Activated T-cell treated with anti-CD3 and anti-CD28 coated beads, Interleukin-2, amount 50 U/mL, for 72 hours (primary cell): ENCODE data around the gene FOXJ2. TPM values are rescaled to one million over a fixed set of nuclear protein-coding genes. Genes with fewer than 3 reads are reported as not detected.
A peak's percentile ranks its signal among the peaks of the same experiment; 100 is the strongest.

ENCODE experiments used
- ATAC-seq, 2 donors: fragments of 150-1000 bp; cut with Tn5 transposase; replicated peaks in 1 of 2; 2 replicates each; pipeline ENCODE4 v1.10.0; 2021; ENCODE audit warnings: moderate library complexity in 2 of 2, mild to moderate bottlenecking in 1 of 2
- DNase-seq, 2 donors: peaks; one replicate each; pipeline ENCODE4 v3.0.0; 2021 to 2022; ENCODE audit warnings: mixed read lengths in 1 of 2
- H3K27ac Mint-ChIP-seq: one replicate; pipeline ENCODE4 v1.8.0; 2022; ENCODE audit warnings: mild to moderate bottlenecking, moderate library complexity, mixed read lengths
- H3K27me3 Mint-ChIP-seq: one replicate; pipeline ENCODE4 v1.8.0; 2022; ENCODE audit warnings: low read depth, mixed read lengths
- H3K36me3 Mint-ChIP-seq, 2 donors: one replicate each; pipeline ENCODE4 v1.8.0; 2022; ENCODE audit warnings: mixed read lengths in 2 of 2, mild to moderate bottlenecking in 1 of 2; ENCODE audit not compliant: insufficient read depth in 2 of 2
- H3K4me1 Mint-ChIP-seq: one replicate; pipeline ENCODE4 v1.8.0; 2022; ENCODE audit warnings: low read depth, mixed read lengths
- H3K4me3 Mint-ChIP-seq, 2 donors: one replicate each; pipeline ENCODE4 v1.8.0; 2022; ENCODE audit warnings: mild to moderate bottlenecking in 2 of 2, mixed read lengths in 2 of 2, moderate library complexity in 2 of 2
- H3K9me3 Mint-ChIP-seq, 2 donors: one replicate each; pipeline ENCODE4 v1.8.0; 2022; ENCODE audit warnings: mixed read lengths in 2 of 2
- total RNA-seq, 2 donors: library from RNA; stranded (reverse); gene quantifications; one replicate each; pipeline ENCODE4 v1.2.3, GENCODE V29; 2022

The FOXJ2 gene
- total RNA-seq, 2 donors from 2014 or later: 26.6 to 27.8 TPM

GRCh38 chr12:8034802-8035201, 2.3 kb downstream of the FOXJ2 start:
- Mint-ChIP-seq H3K9me3 (no peaks in the 10 kb centered on the region), H3K36me3 (peaks cover 0 to 2% of the 10 kb centered on the region in 2 donors), H3K27ac (peak overlapping the region; percentile 1), H3K4me1 (peaks cover 74% of the 10 kb centered on the region), H3K4me3 (peak overlapping the region; percentile 80 to 94), H3K27me3 (no peaks in the 10 kb centered on the region)
- DNase-seq (no peak), ATAC-seq (no peak)

DNA sequence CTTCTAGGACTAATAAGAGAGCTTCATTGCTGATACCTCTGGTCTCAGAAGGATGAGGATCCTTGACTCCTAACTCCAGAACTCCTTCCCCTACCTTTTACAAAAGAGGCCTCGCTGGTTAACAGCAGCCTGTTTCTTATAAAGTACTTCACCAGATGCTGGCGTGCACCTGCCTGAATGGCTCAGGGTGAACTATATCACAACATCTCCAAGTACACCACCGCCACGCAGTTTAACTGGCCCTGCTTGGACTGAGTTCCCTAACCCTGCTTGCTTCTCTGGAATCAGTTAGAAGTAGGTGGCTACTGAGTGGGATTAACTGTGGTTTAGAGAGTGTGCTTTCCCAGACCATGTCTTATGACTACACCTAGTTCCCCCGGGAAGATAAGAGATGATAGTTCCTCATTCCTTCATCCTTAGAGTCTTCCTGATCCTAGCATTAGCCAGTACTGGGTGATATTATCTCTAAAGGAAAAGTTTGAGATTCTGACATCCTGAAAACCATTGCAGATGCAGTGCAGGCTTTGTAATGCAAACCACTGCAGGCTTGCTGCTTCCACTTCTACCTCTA, 3.0 kb downstream of the FOXJ2 start:
- H3K36me3 Mint-ChIP-seq: peaks cover under 1 to 2% of the 10 kb centered on the region in 2 donors
- no peak for ATAC-seq
- peaks cover 74% of the 10 kb centered on the region for H3K4me1 Mint-ChIP-seq
- H3K27ac Mint-ChIP-seq: no peak overlapping the region
- peak overlapping the region; percentile 80 to 94 for H3K4me3 Mint-ChIP-seq
- no peaks in the 10 kb centered on the region for H3K9me3 Mint-ChIP-seq
- H3K27me3 Mint-ChIP-seq: no peaks in the 10 kb centered on the region
- DNase-seq: no peak

- peak overlapping the region in 1 of 2 donors; percentile 57 for H3K4me3 Mint-ChIP-seq
- H3K27ac Mint-ChIP-seq: no peak overlapping the region
- no peak for DNase-seq
- H3K36me3 Mint-ChIP-seq: peaks cover 2 to 4% of the 10 kb centered on the region in 2 donors
- no peaks in the 10 kb centered on the region for H3K27me3 Mint-ChIP-seq
- H3K9me3 Mint-ChIP-seq: no peaks in the 10 kb centered on the region
- H3K4me1 Mint-ChIP-seq: peaks cover 72% of the 10 kb centered on the region
- ATAC-seq: no peak
Measured at GRCh38 chr12:8036346-8036745, 3.8 kb downstream of the FOXJ2 start.

DNA sequence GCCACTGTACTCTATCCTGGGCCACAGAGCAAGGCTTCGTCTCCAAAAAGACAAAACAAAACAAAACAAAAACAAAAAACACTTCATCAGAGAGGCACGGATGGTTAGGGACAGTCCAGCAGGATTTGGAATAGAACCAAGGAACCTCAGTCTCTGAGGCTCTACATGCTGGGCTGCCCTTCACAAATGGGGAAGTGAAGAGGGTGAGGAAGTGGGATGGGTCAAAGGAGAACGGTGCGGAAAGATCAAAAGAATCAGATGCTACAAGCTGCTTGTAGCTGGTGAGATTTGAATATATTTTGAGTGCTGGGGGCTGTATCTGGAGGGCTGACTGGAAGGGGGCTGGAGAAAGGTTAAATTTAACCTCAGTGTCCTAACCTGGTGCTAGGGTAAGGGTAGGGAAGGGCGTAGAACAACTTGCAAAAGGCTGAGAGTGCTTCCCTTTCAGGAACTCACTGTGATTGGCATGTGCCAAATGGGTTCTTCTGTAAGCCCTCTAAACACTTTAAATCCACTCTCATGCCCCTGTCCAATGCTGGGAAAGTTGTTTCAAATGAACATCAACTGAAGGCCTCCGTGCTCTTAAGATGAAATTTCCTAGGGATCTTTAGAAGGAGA, 4.6 kb downstream of the FOXJ2 start:
- Mint-ChIP-seq H3K4me3 (peak overlapping the region; percentile 53 to 75), H3K36me3 (peaks cover 2 to 4% of the 10 kb centered on the region in 2 donors), H3K4me1 (peaks cover 64% of the 10 kb centered on the region), H3K27me3 (no peaks in the 10 kb centered on the region), H3K27ac (no peak overlapping the region), H3K9me3 (no peaks in the 10 kb centered on the region)
- DNase-seq (no peak), ATAC-seq (no peak)

GRCh38 chr12:8037947-8038346, 5.4 kb downstream of the FOXJ2 start:
- H3K4me3 Mint-ChIP-seq: peak overlapping the region; percentile 53 to 75
- no peaks in the 10 kb centered on the region for H3K27me3 Mint-ChIP-seq
- peaks cover 2 to 4% of the 10 kb centered on the region in 2 donors for H3K36me3 Mint-ChIP-seq
- no peak for ATAC-seq
- no peak overlapping the region for H3K27ac Mint-ChIP-seq
- no peak for DNase-seq
- peaks cover 63% of the 10 kb centered on the region for H3K4me1 Mint-ChIP-seq
- no peaks in the 10 kb centered on the region for H3K9me3 Mint-ChIP-seq

DNA sequence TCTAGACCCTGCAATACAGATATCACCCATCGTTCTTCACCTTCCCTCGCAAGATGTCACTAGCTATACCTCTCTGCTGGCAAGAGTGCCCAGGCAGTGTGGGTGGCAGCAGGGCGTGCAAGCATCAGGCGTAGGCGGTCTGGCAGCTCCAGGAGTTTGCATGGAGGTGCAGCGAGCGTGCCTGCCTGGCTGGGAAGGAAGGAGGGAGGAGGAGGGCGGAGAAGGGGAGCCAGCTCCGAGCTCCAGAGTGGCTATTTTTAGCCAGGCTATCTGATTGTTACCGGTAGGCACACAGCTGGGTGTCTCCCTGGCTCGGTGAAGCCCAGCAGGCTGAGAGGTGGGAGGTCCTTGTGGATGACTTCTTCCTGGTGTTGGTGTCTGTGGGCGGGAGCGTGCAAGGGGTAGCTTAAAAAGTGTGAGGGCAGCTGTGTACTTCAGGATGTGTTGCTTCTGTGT, 6.2 kb downstream of the FOXJ2 start:
- Mint-ChIP-seq H3K27ac (peak overlapping the region; percentile 0), H3K27me3 (no peaks in the 10 kb centered on the region), H3K36me3 (peaks cover 2 to 4% of the 10 kb centered on the region in 2 donors), H3K9me3 (no peaks in the 10 kb centered on the region), H3K4me3 (peak overlapping the region; percentile 53 to 75), H3K4me1 (peaks cover 60% of the 10 kb centered on the region)
- ATAC-seq: peak; percentile 68 to 73
- peak; percentile 35 to 40 for DNase-seq

GRCh38 chr12:8040791-8041190, 8.3 kb downstream of the FOXJ2 start:
- Mint-ChIP-seq H3K4me1 (peaks cover 39% of the 10 kb centered on the region), H3K4me3 (no peak overlapping the region)

DNA sequence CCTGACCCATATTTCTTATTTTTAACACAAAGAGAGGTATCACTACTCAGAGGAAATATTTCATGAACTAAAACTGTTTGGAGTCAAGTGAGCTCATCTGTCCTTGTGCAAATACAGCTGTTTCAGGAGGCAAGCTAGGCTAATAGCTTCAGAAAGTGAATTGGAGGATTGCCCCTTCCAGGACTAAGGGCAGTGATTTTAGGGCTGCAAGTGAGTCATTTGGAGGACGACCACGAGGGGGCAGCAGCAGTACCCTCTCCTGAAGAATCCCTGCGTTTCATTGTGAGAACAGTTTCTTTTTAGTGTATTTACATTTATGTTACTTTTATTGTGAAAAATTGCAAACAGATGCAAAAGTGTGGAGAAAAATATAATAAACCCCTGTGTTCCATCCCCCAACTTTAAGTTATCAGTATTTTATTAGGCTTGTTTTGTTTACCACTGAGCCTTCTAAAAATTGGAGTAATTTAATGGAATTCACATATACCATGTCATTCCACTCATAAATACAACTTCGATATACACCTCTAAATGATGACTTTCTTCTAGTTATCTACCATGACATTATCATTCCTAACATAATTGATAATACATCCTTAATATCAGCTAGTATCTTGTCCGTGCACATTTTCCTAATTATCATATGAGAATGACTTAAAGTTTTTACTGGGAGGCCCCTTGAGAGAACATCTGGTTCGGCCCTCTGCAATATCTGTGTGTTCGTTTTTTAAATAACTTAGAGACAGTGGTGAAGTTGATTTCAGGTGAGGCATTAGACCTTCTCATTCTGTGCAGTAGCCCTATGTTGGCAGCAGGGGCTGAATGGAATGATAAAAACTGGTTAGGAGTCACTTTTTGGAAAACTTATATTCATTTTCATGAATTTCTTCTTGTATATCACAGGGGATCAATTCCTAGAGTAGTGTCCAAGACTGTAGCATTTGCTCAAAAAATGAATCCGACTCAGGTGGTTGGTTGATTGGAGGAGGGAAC, 13.7 kb downstream of the FOXJ2 start:
- Mint-ChIP-seq H3K27me3 (no peaks in the 10 kb centered on the region), H3K27ac (no peak overlapping the region), H3K4me1 (peaks cover 21% of the 10 kb centered on the region), H3K36me3 (peaks cover 6 to 15% of the 10 kb centered on the region in 2 donors), H3K4me3 (no peak overlapping the region), H3K9me3 (no peaks in the 10 kb centered on the region)
- DNase-seq (peak; percentile 76 to 81), ATAC-seq (peak; percentile 68 to 69)

More at GRCh38 chr12:8040791-8041190, 8.3 kb downstream of the FOXJ2 start:
- H3K27ac Mint-ChIP-seq: no peak overlapping the region
- H3K27me3 Mint-ChIP-seq: no peaks in the 10 kb centered on the region
- peaks cover 4 to 8% of the 10 kb centered on the region in 2 donors for H3K36me3 Mint-ChIP-seq
- no peaks in the 10 kb centered on the region for H3K9me3 Mint-ChIP-seq
- DNase-seq (no peak), ATAC-seq (no peak)

DNA sequence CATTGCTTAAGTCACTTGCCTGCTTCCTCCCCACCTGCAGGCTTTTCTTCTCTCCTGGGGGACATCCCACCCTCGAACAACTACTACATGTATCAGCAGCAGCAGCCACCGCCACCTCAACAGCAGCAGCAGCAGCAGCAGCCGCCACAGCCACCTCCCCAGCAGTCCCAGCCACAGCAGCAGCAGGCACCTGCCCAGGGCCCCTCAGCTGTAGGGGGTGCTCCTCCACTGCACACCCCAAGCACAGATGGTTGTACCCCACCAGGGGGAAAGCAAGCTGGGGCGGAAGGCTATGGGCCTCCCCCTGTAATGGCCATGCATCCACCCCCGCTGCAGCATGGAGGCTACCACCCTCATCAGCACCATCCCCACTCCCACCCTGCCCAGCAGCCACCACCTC, 15.3 kb downstream of the FOXJ2 start:
- ATAC-seq (no peak), DNase-seq (no peak)
- no peaks in the 10 kb centered on the region for H3K9me3 Mint-ChIP-seq
- H3K27ac Mint-ChIP-seq: no peak overlapping the region
- peaks cover 21% of the 10 kb centered on the region for H3K4me1 Mint-ChIP-seq
- peaks cover 6 to 22% of the 10 kb centered on the region in 2 donors for H3K36me3 Mint-ChIP-seq
- H3K27me3 Mint-ChIP-seq: no peaks in the 10 kb centered on the region
- no peak overlapping the region for H3K4me3 Mint-ChIP-seq

DNA sequence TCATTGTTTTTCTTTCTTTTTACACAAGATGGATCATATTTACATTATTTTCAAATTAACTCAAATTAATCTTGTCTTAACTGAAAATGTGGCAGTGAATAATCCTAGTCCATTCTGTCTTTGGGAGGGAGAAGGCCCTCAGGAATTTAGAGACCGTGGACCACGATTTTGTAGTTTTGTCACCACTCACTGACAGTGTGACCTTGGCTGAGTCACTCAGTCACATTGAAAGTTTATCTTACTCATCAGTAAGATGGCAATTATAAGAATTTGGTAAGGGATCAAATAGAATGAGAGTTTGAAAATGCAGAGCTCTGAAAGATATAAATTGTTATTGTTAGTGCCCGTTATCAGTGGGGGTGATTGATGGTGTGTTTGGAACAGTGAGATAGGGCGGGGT, 16.4 kb downstream of the FOXJ2 start:
- Mint-ChIP-seq H3K36me3 (peaks cover 6 to 23% of the 10 kb centered on the region in 2 donors), H3K27ac (peak overlapping the region; percentile 9)

GRCh38 chr12:8050600-8051250, 18.2 kb downstream of the FOXJ2 start:
- H3K4me1 Mint-ChIP-seq: peaks cover 17% of the 10 kb centered on the region
- DNase-seq (no peak), ATAC-seq (no peak)
- H3K9me3 Mint-ChIP-seq: no peaks in the 10 kb centered on the region
- no peak overlapping the region for H3K27ac Mint-ChIP-seq
- H3K36me3 Mint-ChIP-seq: peaks cover 5 to 20% of the 10 kb centered on the region in 2 donors
- no peak overlapping the region for H3K4me3 Mint-ChIP-seq
- H3K27me3 Mint-ChIP-seq: no peaks in the 10 kb centered on the region

More for the DNA sequence above, 16.4 kb downstream of the FOXJ2 start:
- no peaks in the 10 kb centered on the region for H3K9me3 Mint-ChIP-seq
- H3K4me3 Mint-ChIP-seq: no peak overlapping the region
- DNase-seq: no peak
- H3K4me1 Mint-ChIP-seq: peaks cover 17% of the 10 kb centered on the region
- no peaks in the 10 kb centered on the region for H3K27me3 Mint-ChIP-seq
- ATAC-seq: peak; percentile 60 to 70

GRCh38 chr12:8052679-8053078, 20.2 kb downstream of the FOXJ2 start:
- no peak for DNase-seq
- Mint-ChIP-seq H3K4me3 (no peak overlapping the region), H3K4me1 (peaks cover 20% of the 10 kb centered on the region), H3K9me3 (no peaks in the 10 kb centered on the region), H3K27ac (no peak overlapping the region), H3K27me3 (no peaks in the 10 kb centered on the region), H3K36me3 (peaks cover 4 to 16% of the 10 kb centered on the region in 2 donors)
- no peak for ATAC-seq
